CD14-positive monocyte (primary cell): ENCODE data around the gene PAK4. TPM values are rescaled to one million over a fixed set of nuclear protein-coding genes. Genes with fewer than 3 reads are reported as not detected.
A peak's percentile ranks its signal among the peaks of the same experiment; 100 is the strongest.

Source experiments
- DNase-seq, 3 donors: peaks; one replicate each; pipeline ENCODE4 v3.0.0-alpha.2; 2011 to 2022
- H2AFZ ChIP-seq: 2 replicates; pipeline ENCODE4 v1.6.0; 2012; ENCODE audit warnings: mild to moderate bottlenecking, low read depth, low read length, inconsistent platforms; ENCODE audit not compliant: insufficient read depth, poor library complexity, severe bottlenecking
- H3K27ac ChIP-seq, 2 donors: 1 replicate in 1 of 2; 2 replicates in 1 of 2; pipeline ENCODE4 v1.5.1; 2012 to 2013; ENCODE audit warnings: low read length in 2 of 2, control low read depth in 1 of 2, inconsistent platforms in 1 of 2, low read depth in 1 of 2, mild to moderate bottlenecking in 1 of 2
- H3K27me3 ChIP-seq, 2 donors: one replicate each; pipeline versions ENCODE4 v1.6.0 to v1.6.1; 2011 to 2013; ENCODE audit warnings: low read length in 2 of 2; ENCODE audit not compliant: control insufficient read depth in 2 of 2, insufficient read depth in 2 of 2
- H3K36me3 ChIP-seq, 2 donors: replicated peaks in 1 of 2; 1 replicate in 1 of 2; 2 replicates in 1 of 2; pipeline versions ENCODE4 v1.5.1 to v1.6.1; 2012 to 2013; ENCODE audit warnings: low read length in 2 of 2, control low read depth in 1 of 2, inconsistent platforms in 1 of 2, mild to moderate bottlenecking in 1 of 2; ENCODE audit not compliant: insufficient read depth in 2 of 2, control insufficient read depth in 1 of 2
- H3K4me1 ChIP-seq, 2 donors: 1 replicate in 1 of 2; 2 replicates in 1 of 2; pipeline versions ENCODE4 v1.5.1 to v1.6.1; 2012 to 2013; ENCODE audit warnings: low read length in 2 of 2, control low read depth in 1 of 2, inconsistent platforms in 1 of 2, mild to moderate bottlenecking in 1 of 2, moderate library complexity in 1 of 2; ENCODE audit not compliant: insufficient read depth in 2 of 2, control insufficient read depth in 1 of 2
- H3K4me2 ChIP-seq: replicated peaks from 2 replicates; pipeline ENCODE3; 2012; ENCODE audit warnings: low read length, moderate library complexity, mild to moderate bottlenecking; ENCODE audit not compliant: poor library complexity, severe bottlenecking; ENCODE audit errors: extremely low read depth
- H3K4me3 ChIP-seq, 3 experiments: fragments of 200-600 bp in 1 of 3; sonication (generic) in 1 of 3; replicated peaks in 1 of 3; 1 replicate in 2 of 3; 2 replicates in 1 of 3; pipeline ENCODE4 v1.5.1; 2011 to 2013; ENCODE audit warnings: low read length in 3 of 3, mild to moderate bottlenecking in 3 of 3, control low read depth in 2 of 3, low read depth in 2 of 3, inconsistent platforms in 1 of 3, moderate library complexity in 1 of 3
- H3K79me2 ChIP-seq: 2 replicates; pipeline ENCODE4 v1.6.0; 2012; ENCODE audit warnings: mild to moderate bottlenecking, control low read depth, inconsistent platforms, low read length, moderate library complexity; ENCODE audit not compliant: insufficient read depth
- H3K9ac ChIP-seq: 2 replicates; pipeline ENCODE4 v1.6.0; 2017; ENCODE audit warnings: low read length, mild to moderate bottlenecking; ENCODE audit not compliant: insufficient read depth, poor library complexity, severe bottlenecking
- H3K9me3 ChIP-seq, 2 donors: replicated peaks in 1 of 2; 1 replicate in 1 of 2; 2 replicates in 1 of 2; pipeline versions ENCODE4 v1.5.1 to v1.6.1; 2012 to 2013; ENCODE audit warnings: low read length in 2 of 2, control low read depth in 1 of 2; ENCODE audit not compliant: control insufficient read depth in 1 of 2, insufficient read depth in 1 of 2
- H4K20me1 ChIP-seq: 2 replicates; pipeline ENCODE4 v1.6.0; 2012; ENCODE audit warnings: mild to moderate bottlenecking, low read length, control low read depth, moderate library complexity; ENCODE audit not compliant: insufficient read depth
- H3K27ac Mint-ChIP-seq, 7 donors: one replicate each; pipeline ENCODE4 v1.8.0; 2020; ENCODE audit warnings: mild to moderate bottlenecking in 7 of 7, mixed read lengths in 7 of 7, moderate library complexity in 6 of 7, inconsistent platforms in 2 of 7
- H3K27me3 Mint-ChIP-seq, 3 donors: one replicate each; pipeline ENCODE4 v1.8.0; 2021 to 2022; ENCODE audit warnings: low read depth in 3 of 3, mild to moderate bottlenecking in 3 of 3, mixed read lengths in 3 of 3, moderate library complexity in 3 of 3, inconsistent platforms in 1 of 3
- H3K36me3 Mint-ChIP-seq, 2 donors: one replicate each; pipeline ENCODE4 v1.8.0; 2020; ENCODE audit warnings: mixed read lengths in 2 of 2, inconsistent platforms in 1 of 2, mild to moderate bottlenecking in 1 of 2
- H3K4me1 Mint-ChIP-seq: one replicate; pipeline ENCODE4 v1.8.0; 2020; ENCODE audit warnings: mild to moderate bottlenecking, mixed read lengths
- H3K4me3 Mint-ChIP-seq, 2 donors: one replicate each; pipeline ENCODE4 v1.8.0; 2020; ENCODE audit warnings: mild to moderate bottlenecking in 2 of 2, mixed read lengths in 2 of 2, moderate library complexity in 1 of 2
- H3K9me3 Mint-ChIP-seq, 7 donors: one replicate each; pipeline ENCODE4 v1.8.0; 2020 to 2022; ENCODE audit warnings: mixed read lengths in 7 of 7, mild to moderate bottlenecking in 6 of 7, moderate library complexity in 6 of 7, inconsistent platforms in 2 of 7
- CTCF ChIP-seq: fragments of 200-600 bp; IDR thresholded peaks from one replicate; pipeline ENCODE4 v1.8.0; 2022; ENCODE audit warnings: antibody characterized with exemption, mild to moderate bottlenecking
- WGBS: methylation state at CpG from one replicate; pipeline ENCODE4 v1.1.5; 2013; ENCODE audit warnings: missing lambda C conversion rate; ENCODE audit not compliant: insufficient coverage; 5-methylcytosine and 5-hydroxymethylcytosine counted together
- intact Hi-C, 2 donors: fragments of 100-400 bp; cut with micrococcal nuclease; formaldehyde crosslinking; loops; one replicate each; pipeline versions ENCODE4 v1.15.0 to v1.15.1; 2023
- polyA plus RNA-seq, 3 donors: library from polyadenylated mRNA; depleted of rRNA in 1 of 3; unstranded in 2 of 3; stranded (reverse) in 1 of 3; fragments of 300-500 nt in 2 of 3; fragments of >200 nt in 1 of 3; fragmentation: Illumina TruSeq in 2 of 3; gene quantifications; 1 replicate in 2 of 3; 2 replicates in 1 of 3; pipeline ENCODE4 v1.2.3, GENCODE V29; 2012 to 2021

PAK4 gene
- polyA plus RNA-seq, 3 donors = 1.3 to 11.3 (median 1.5) TPM

- Histone ChIP-seq H3K4me3 (no peak overlapping the region), H3K4me2 (no peak overlapping the region), H3K27me3 (no peaks in the 10 kb centered on the region), H3K79me2 (no peaks in the 10 kb centered on the region), H4K20me1 (no peaks in the 10 kb centered on the region), H3K27ac (no peak overlapping the region), H3K9me3 (no peaks in the 10 kb centered on the region), H3K9ac (peak overlapping the region; percentile 4), H3K4me1 (no peaks in the 10 kb centered on the region), H2AFZ (no peak overlapping the region), H3K36me3 (no peaks in the 10 kb centered on the region)
- Mint-ChIP-seq H3K4me1 (peaks cover 4% of the 10 kb centered on the region), H3K9me3 (no peaks in the 10 kb centered on the region), H3K4me3 (no peak overlapping the region), H3K27ac (peak overlapping the region in 2 of 7 donors; percentile 42 to 64), H3K27me3 (peaks cover 9% of the 10 kb centered on the region in 3 donors), H3K36me3 (no peaks in the 10 kb centered on the region)
- WGBS = 70% methylated on average over 13 of the region's 18 CpGs
- no peak for TF ChIP-seq CTCF
- intact Hi-C loops = no loop called here
- no peak for DNase-seq
These were observed 13.9 kb upstream of the PAK4 start for GRCh38 chr19:39111593-39112199.

GRCh38 chr19:39112338-39112890, 13.2 kb upstream of the PAK4 start:
- H3K9ac ChIP-seq = peak overlapping the region; percentile 4
- intact Hi-C loops = no loop called here
- H3K27me3 ChIP-seq = no peaks in the 10 kb centered on the region
- Mint-ChIP-seq H3K4me1 (peaks cover 4% of the 10 kb centered on the region), H3K4me3 (no peak overlapping the region), H3K27me3 (peaks cover 6 to 12% (median 8%) of the 10 kb centered on the region in 3 donors), H3K9me3 (no peaks in the 10 kb centered on the region), H3K36me3 (no peaks in the 10 kb centered on the region), H3K27ac (peak overlapping the region in 1 of 7 donors; percentile 25)
- H3K4me1 ChIP-seq = no peaks in the 10 kb centered on the region
- TF ChIP-seq CTCF = no peak
- H4K20me1 ChIP-seq = no peaks in the 10 kb centered on the region
- DNase-seq = no peak
- H3K27ac ChIP-seq = no peak overlapping the region
- H3K36me3 ChIP-seq = no peaks in the 10 kb centered on the region
- H3K79me2 ChIP-seq = no peaks in the 10 kb centered on the region
- 93% methylated on average over 13 of the region's 15 CpGs for WGBS
- no peaks in the 10 kb centered on the region for H3K9me3 ChIP-seq
- no peak overlapping the region for H3K4me3 ChIP-seq
- H3K4me2 ChIP-seq = no peak overlapping the region
- H2AFZ ChIP-seq = no peak overlapping the region
